Measurements from ENCODE around the gene RNF123. TPM values are rescaled to one million over a fixed set of nuclear protein-coding genes. Genes with fewer than 3 reads are reported as not detected.

RNF123 gene
- polyA plus RNA-seq (2012; rRNA removed), result 48.1 and 53.3 TPM in 2 replicates
- polyA plus RNA-seq (2012; cell fraction: cytosol; rRNA removed), result 15.5 and 21.9 TPM in 2 replicates
- 151 and 186 TPM in 2 replicates for polyA plus RNA-seq (2012; cell fraction: nucleus; rRNA removed)

DNA sequence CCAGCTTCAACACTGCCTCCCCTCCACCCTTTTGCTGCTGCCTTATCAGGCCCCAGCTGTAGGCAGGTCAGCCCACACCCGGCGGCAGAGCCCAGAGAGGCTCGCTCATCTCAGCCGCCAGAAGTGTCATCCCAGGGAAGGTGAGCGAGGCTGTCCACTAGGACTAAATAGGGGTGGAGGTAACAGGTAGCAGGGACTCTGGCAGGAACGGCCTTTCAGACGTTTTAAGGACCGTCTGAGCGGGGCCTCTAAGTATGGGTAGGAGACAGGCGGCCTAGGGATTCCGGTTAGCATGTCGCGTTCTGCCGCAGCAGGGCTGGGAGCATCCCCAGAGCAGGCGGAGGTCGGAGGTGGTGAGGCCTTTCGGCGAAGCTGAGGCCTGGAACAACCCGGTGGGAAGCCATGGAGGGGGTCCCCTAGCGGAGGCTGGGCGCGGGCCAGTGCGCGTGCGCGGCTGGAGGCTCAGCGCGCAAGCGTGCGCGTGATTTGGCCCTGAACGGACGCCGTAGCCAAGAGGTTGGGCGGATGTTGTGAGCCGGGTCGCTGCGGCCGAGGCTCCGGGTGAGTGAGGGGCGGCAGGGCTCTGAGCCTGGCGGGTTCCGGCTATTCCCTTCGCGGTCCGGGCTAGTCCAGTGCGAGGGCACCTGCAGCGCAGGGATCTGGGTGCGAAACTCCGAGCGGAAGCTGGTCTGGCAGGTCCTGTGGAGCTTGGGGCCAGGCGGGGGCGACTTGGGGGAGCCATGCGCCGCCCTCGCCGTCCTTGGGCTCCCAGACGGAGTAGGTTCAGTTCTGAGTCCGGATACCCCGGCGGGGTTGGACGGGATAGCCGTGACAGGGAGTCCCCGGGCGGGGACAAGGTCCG lies at the start of gene RNF123, which contains the start of gene MST1:
Gene RNF123, plus strand, starts transcription at position 512 of the 862 bp plus-strand sequence. CDS start 1,609 bp downstream, outside the sequence.
Gene MST1, minus strand, starts transcription at position 429 of the 862 bp plus-strand sequence. CDS start 783 bp downstream, outside the sequence.
- H3K4me3 ChIP-seq (ENCODE audit: low read depth in 2 of 2, low read length in 1 of 2), result peak within 1 kb of the TSS; percentile 84 to 92
- peaks cover 28% of the 10 kb centered on the region for H3K79me2 ChIP-seq (ENCODE audit: insufficient read depth)
- no peaks in the 10 kb centered on the region for H3K9me2 ChIP-seq
- peak within 1 kb of the TSS; percentile 83 for H3K4me2 ChIP-seq
- peak; percentile 97 for DNase-seq
- no peaks in the 10 kb centered on the region for H3K9me3 ChIP-seq
- peak within 1 kb of the TSS; percentile 74; the same call in 1 of the 2 replicates for H2AFZ ChIP-seq (ENCODE audit: low read depth)
- H3K9ac ChIP-seq, result peak within 1 kb of the TSS; percentile 87
- no peaks in the 10 kb centered on the region for H4K20me1 ChIP-seq (ENCODE audit: insufficient read depth)
- TF ChIP-seq YY1 (IDR thresholded peaks at IDR 0.05; ENCODE audit: low read depth), result 0 out of 2 replicates have a peak, but pooled peaks have one; percentile 44
- peak; percentile 73 for TF ChIP-seq POLR2AphosphoS5 (IDR thresholded peaks at IDR 0.05; ENCODE audit: low read depth, low read length)
- no peak for TF ChIP-seq TCF12 (IDR thresholded peaks at IDR 0.05)
- TF ChIP-seq, protein P1, sequence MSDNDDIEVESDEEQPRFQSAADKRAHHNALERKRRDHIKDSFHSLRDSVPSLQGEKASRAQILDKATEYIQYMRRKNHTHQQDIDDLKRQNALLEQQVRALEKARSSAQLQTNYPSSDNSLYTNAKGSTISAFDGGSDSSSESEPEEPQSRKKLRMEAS (IDR thresholded peaks at IDR 0.05; ENCODE audit: low read depth), result peak; percentile 53
- TF ChIP-seq GABPA (IDR thresholded peaks at IDR 0.05; ENCODE audit: low read depth), result peak; percentile 79
- peak; percentile 75 for TF ChIP-seq ELF1 (IDR thresholded peaks at IDR 0.05)
- TF ChIP-seq, protein P2, sequence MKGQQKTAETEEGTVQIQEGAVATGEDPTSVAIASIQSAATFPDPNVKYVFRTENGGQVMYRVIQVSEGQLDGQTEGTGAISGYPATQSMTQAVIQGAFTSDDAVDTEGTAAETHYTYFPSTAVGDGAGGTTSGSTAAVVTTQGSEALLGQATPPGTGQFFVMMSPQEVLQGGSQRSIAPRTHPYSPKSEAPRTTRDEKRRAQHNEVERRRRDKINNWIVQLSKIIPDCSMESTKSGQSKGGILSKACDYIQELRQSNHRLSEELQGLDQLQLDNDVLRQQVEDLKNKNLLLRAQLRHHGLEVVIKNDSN (IDR thresholded peaks at IDR 0.05; ENCODE audit: borderline replicate concordance, low read depth), result no peak
- peak; percentile 68; the same call in 1 of the 2 replicates for TF ChIP-seq MXI1 (IDR thresholded peaks at IDR 0.05; ENCODE audit: low read depth, low read length)
- peak; percentile 92 for TF ChIP-seq NRF1 (IDR thresholded peaks at IDR 0.05; ENCODE audit: low read depth, low read length)
- TF ChIP-seq, protein P3, sequence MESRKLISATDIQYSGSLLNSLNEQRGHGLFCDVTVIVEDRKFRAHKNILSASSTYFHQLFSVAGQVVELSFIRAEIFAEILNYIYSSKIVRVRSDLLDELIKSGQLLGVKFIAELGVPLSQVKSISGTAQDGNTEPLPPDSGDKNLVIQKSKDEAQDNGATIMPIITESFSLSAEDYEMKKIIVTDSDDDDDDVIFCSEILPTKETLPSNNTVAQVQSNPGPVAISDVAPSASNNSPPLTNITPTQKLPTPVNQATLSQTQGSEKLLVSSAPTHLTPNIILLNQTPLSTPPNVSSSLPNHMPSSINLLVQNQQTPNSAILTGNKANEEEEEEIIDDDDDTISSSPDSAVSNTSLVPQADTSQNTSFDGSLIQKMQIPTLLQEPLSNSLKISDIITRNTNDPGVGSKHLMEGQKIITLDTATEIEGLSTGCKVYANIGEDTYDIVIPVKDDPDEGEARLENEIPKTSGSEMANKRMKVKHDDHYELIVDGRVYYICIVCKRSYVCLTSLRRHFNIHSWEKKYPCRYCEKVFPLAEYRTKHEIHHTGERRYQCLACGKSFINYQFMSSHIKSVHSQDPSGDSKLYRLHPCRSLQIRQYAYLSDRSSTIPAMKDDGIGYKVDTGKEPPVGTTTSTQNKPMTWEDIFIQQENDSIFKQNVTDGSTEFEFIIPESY (IDR thresholded peaks at IDR 0.05; ENCODE audit: borderline replicate concordance, low read depth), result 0 out of 2 replicates have a peak, but pooled peaks have one; percentile 55
- 0 out of 2 replicates have a peak, but pooled peaks have one; percentile 59 for TF ChIP-seq SIN3A (IDR thresholded peaks at IDR 0.05; ENCODE audit: borderline replicate concordance, low read depth, low read length)
- TF ChIP-seq CHD2 (IDR thresholded peaks at IDR 0.05; ENCODE audit: low read length, partially characterized antibody), result peak; percentile 38
- TF ChIP-seq TAF1 (IDR thresholded peaks at IDR 0.05; ENCODE audit: borderline replicate concordance, low read depth, low read length), result peak; percentile 62; the same call in 1 of the 2 replicates
- TF ChIP-seq, protein P4, sequence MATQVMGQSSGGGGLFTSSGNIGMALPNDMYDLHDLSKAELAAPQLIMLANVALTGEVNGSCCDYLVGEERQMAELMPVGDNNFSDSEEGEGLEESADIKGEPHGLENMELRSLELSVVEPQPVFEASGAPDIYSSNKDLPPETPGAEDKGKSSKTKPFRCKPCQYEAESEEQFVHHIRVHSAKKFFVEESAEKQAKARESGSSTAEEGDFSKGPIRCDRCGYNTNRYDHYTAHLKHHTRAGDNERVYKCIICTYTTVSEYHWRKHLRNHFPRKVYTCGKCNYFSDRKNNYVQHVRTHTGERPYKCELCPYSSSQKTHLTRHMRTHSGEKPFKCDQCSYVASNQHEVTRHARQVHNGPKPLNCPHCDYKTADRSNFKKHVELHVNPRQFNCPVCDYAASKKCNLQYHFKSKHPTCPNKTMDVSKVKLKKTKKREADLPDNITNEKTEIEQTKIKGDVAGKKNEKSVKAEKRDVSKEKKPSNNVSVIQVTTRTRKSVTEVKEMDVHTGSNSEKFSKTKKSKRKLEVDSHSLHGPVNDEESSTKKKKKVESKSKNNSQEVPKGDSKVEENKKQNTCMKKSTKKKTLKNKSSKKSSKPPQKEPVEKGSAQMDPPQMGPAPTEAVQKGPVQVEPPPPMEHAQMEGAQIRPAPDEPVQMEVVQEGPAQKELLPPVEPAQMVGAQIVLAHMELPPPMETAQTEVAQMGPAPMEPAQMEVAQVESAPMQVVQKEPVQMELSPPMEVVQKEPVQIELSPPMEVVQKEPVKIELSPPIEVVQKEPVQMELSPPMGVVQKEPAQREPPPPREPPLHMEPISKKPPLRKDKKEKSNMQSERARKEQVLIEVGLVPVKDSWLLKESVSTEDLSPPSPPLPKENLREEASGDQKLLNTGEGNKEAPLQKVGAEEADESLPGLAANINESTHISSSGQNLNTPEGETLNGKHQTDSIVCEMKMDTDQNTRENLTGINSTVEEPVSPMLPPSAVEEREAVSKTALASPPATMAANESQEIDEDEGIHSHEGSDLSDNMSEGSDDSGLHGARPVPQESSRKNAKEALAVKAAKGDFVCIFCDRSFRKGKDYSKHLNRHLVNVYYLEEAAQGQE (IDR thresholded peaks at IDR 0.05; ENCODE audit: low read depth, low read length), result peak; percentile 72
- TF ChIP-seq, protein P5, sequence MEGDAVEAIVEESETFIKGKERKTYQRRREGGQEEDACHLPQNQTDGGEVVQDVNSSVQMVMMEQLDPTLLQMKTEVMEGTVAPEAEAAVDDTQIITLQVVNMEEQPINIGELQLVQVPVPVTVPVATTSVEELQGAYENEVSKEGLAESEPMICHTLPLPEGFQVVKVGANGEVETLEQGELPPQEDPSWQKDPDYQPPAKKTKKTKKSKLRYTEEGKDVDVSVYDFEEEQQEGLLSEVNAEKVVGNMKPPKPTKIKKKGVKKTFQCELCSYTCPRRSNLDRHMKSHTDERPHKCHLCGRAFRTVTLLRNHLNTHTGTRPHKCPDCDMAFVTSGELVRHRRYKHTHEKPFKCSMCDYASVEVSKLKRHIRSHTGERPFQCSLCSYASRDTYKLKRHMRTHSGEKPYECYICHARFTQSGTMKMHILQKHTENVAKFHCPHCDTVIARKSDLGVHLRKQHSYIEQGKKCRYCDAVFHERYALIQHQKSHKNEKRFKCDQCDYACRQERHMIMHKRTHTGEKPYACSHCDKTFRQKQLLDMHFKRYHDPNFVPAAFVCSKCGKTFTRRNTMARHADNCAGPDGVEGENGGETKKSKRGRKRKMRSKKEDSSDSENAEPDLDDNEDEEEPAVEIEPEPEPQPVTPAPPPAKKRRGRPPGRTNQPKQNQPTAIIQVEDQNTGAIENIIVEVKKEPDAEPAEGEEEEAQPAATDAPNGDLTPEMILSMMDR (IDR thresholded peaks at IDR 0.05), result peak; percentile 36
- TF ChIP-seq FOXM1 (IDR thresholded peaks at IDR 0.05; ENCODE audit: low read depth), result no peak
- TF ChIP-seq, protein P6, sequence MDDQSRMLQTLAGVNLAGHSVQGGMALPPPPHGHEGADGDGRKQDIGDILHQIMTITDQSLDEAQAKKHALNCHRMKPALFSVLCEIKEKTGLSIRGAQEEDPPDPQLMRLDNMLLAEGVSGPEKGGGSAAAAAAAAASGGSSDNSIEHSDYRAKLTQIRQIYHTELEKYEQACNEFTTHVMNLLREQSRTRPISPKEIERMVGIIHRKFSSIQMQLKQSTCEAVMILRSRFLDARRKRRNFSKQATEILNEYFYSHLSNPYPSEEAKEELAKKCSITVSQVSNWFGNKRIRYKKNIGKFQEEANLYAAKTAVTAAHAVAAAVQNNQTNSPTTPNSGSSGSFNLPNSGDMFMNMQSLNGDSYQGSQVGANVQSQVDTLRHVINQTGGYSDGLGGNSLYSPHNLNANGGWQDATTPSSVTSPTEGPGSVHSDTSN (IDR thresholded peaks at IDR 0.05), result no peak
- no peaks in the 10 kb centered on the region for H3K36me3 ChIP-seq (replicated peaks in 1 of 2; ENCODE audit: control insufficient read depth in 1 of 2, insufficient read depth in 2 of 2, low read length in 1 of 2)
- WGBS (ENCODE audit: low lambda C conversion rate), result 18% methylated on average over 5 of the region's 66 CpGs
- H3F3A ChIP-seq (replicated peaks; ENCODE audit: insufficient read depth), result no peaks in the 10 kb centered on the region
- peak within 1 kb of the TSS; percentile 32 to 84; a peak in 3 of 4 replicates for H3K27ac ChIP-seq (ENCODE audit: low read depth in 2 of 2, low read length in 1 of 2)
- ChIA-PET POLR2A (no interaction called here), CTCF (interaction anchor here (0.9 to 1.4 kb wide), 2 partner anchors 14 to 150 kb away, joined by 3 read pairs; no protein-coding TSS in a partner anchor)
- H3K27me3 ChIP-seq (ENCODE audit: insufficient read depth), result no peaks in the 10 kb centered on the region
- H3K4me1 ChIP-seq (ENCODE audit: control insufficient read depth in 1 of 2, insufficient read depth in 2 of 2, low read depth in 1 of 2, low read length in 1 of 2), result peaks cover 5 to 27% of the 10 kb centered on the region in 2 experiments; a peak in 2 of 4 replicates

Measured in SK-N-SH (cell line).